HG03558 (cell line): ENCODE measurements around the gene CACFD1.

ENCODE experiments used
- ATAC-seq: cut with Tn5 transposase; IDR thresholded peaks from one replicate; pipeline ENCODE4 v1.9.1; 2021; ENCODE audit warnings: moderate number of reproducible peaks; ENCODE audit not compliant: unreplicated experiment; ENCODE audit errors: extremely low read depth

Gene CACFD1

GRCh38 chr9:133514460-133515239 is 54.9 kb downstream of the CACFD1 start:
- ATAC-seq: no peak

GRCh38 chr9:133515240-133515610 is 55.4 kb downstream of the CACFD1 start:
- no peak for ATAC-seq

GRCh38 chr9:133515615-133516255 is 56.0 kb downstream of the CACFD1 start:
- no peak for ATAC-seq

GRCh38 chr9:133516256-133516960 is 56.6 kb downstream of the CACFD1 start:
- no peak for ATAC-seq

- no peak for ATAC-seq
Observed at GRCh38 chr9:133516961-133517350, 57.2 kb downstream of the CACFD1 start.

GRCh38 chr9:133517711-133518110 is 57.9 kb downstream of the CACFD1 start:
- no peak for ATAC-seq

- ATAC-seq: no peak
Observed at GRCh38 chr9:133518200-133518599, 58.4 kb downstream of the CACFD1 start.

- no peak for ATAC-seq
Observed at GRCh38 chr9:133518706-133519449, 59.1 kb downstream of the CACFD1 start.

- ATAC-seq: no peak
Observed at GRCh38 chr9:133519693-133520092, 59.9 kb downstream of the CACFD1 start.

GRCh38 chr9:133520121-133520835 is 60.5 kb downstream of the CACFD1 start:
- ATAC-seq: no peak
